Caki2 (cell line): Measurements from ENCODE around the gene DLG5. TPM values are rescaled to one million over a fixed set of nuclear protein-coding genes. Genes with fewer than 3 reads are reported as not detected.

ENCODE experiments used
- DNase-seq: peaks from one replicate; pipeline ENCODE4 v3.0.0-alpha.2; 2015; ENCODE audit warnings: low read depth
- in situ Hi-C: cut with HindIII; loops from 2 replicates; pipeline ENCODE4 v1.10.0; 2016; ENCODE audit warnings: low sequenced_read_pairs, low pct_unique_long_range_greater_than_20kb, mixed read lengths
- total RNA-seq: library from RNA; depleted of rRNA; stranded (reverse); fragments of >200 nt; shearing (Covaris generic); gene quantifications from 2 replicates; pipeline ENCODE4 v1.2.3, GENCODE V29; 2014; ENCODE audit warnings: low replicate concordance

The DLG5 gene
- total RNA-seq, 1 experiment from 2014 or later: 21.2 TPM

- no peak for DNase-seq
- in situ Hi-C loops: no loop called here
Observed at GRCh38 chr10:77904100-77904840, 22.3 kb downstream of the DLG5 start.

DNA sequence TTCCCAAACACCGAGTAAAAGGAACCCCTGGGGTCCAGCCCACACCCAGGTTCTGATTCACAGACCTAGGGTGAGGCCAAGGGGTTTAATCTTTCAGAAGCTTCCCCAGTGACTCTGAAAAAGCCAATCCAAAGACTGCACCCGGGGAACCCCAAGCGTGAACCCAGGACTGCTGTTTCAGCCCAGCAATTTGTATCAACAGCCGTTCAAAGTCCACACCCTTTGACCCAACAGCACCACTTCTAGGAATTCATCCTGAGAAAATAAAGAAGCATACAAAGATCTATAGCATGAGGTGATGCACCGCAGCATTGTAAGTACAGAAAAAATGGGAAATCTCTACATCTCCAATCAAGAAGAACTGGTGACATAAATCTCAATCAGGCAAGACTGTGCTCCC, 24.4 kb downstream of the DLG5 start:
- in situ Hi-C loops: no loop called here

DNA sequence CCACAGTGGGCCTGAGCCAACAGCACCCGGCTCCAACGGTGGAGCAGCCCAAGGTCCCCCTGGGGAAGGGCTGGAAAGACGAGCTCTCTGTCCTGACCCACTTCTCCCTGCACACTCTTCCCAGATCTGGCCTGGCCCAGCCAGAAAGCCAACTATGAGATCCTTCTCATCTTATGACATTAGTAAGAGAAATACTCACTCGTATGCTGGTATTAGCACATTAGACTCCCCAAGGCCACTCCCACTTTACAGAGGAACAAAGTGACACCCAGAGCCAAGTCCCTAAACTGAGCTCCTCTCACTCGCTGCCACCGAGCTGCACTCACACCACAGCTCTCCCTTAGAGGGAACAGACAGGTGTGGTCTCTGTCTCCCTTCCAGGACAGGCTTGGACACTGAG, 24.8 kb downstream of the DLG5 start:
- in situ Hi-C loops: no loop called here
- DNase-seq: no peak

More for the DNA sequence above, 24.4 kb downstream of the DLG5 start:
- no peak for DNase-seq

DNA sequence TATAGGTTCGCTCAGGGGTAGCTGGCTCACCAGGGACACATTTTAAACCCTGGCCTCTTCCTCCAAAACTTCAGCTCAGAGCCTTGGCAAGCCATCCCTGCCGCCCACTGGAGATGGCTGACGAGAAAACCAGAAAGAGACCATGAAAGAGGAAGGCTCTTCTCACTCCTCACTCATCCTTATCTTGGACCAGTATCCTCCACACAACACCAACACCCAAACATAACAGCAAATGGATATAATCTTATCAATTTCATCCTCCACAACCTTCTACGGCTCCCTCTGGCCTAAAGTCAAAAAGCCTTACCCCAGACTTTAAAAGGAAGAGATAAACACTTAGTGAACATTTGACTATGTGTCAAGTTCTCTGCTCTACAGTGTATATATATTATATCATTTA, 26.9 kb downstream of the DLG5 start:
- DNase-seq: no peak
- in situ Hi-C loops: no loop called here

GRCh38 chr10:77899080-77899477, 27.5 kb downstream of the DLG5 start:
- DNase-seq: peak; percentile 76
- in situ Hi-C loops: no loop called here

DNA sequence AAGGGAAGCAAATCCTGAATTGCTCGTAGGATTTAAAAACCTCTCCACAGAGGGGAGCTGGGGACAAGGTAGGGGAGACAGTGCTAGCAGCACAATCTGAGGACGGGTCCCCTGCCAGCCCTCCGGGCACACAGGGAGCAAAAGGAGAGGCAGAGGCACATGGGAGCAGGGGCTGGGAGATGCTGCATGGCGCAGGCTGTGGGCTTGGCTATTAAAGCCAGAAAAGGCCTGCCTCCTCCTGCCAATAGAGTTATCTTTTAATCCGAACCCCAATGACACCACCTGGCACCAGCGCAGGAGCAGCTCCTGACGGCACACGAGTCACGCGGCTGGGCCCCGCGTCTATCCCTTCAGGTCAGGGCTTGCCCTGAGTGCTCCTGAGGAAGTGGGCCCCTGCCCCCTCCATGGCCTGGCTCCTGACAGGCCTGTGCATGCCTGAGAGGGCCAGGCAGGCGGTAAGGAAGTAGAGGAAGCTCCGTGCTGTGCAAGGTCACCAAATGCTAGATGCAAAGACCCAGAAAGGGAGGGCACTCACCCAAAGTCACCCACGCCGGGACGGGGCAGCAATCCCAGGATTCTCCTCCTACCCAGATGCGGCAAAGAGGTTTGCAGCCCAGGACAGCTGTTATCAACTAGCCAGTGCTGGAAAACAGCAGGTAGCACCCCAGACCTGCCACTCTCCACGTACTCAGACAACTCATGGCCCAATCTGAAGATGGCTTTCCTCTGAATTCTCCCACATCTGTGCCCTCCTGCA, 28.1 kb downstream of the DLG5 start:
- in situ Hi-C loops: no loop called here
- DNase-seq: peak; percentile 83

DNA sequence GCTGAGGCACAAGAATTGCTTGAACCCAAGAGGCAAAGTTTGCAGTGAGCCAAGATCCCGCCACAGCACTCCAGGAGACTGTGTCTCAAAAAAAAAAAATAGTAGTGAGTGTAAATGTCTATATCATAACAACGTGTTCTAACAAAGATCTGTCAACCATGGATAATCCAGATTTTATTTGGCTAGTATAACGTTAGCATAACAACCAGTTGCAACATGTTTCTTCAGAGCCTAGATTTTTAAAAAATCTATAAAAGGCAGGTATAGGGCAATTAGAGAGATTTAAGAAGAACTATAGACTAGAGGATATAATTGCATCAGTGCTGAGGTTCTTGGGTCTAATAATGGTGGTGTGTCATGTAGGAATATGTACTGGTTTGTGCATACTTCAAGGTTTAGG, 30.5 kb downstream of the DLG5 start:
- DNase-seq: no peak
- in situ Hi-C loops: no loop called here

DNA sequence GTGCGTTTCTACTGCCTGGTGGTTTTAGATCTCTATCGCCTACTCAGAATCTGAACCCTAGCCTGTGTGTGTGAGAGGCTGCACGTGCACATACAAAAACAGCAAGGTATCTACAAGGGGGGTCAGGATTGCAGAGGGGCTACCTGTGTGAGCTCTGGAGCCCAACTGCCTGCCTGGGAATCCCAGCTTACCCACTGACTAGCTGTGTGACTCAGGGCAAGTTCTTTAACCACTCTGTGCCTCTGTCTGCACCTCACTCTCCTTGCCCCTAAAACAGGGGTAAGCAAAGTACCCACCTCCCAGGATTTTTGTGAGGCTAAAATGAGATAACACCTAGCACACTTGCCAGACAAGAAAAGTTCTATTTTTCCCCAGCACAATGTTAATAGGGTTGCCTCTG, 32.5 kb downstream of the DLG5 start:
- in situ Hi-C loops: no loop called here
- DNase-seq: no peak

- in situ Hi-C loops: no loop called here
Observed at GRCh38 chr10:77893386-77893785, 33.2 kb downstream of the DLG5 start.

GRCh38 chr10:77892761-77893160, 33.8 kb downstream of the DLG5 start:
- no peak for DNase-seq
- in situ Hi-C loops: no loop called here

More at GRCh38 chr10:77893386-77893785, 33.2 kb downstream of the DLG5 start:
- DNase-seq: no peak

- in situ Hi-C loops: no loop called here
- no peak for DNase-seq
Observed at GRCh38 chr10:77892021-77892739, 34.4 kb downstream of the DLG5 start.

DNA sequence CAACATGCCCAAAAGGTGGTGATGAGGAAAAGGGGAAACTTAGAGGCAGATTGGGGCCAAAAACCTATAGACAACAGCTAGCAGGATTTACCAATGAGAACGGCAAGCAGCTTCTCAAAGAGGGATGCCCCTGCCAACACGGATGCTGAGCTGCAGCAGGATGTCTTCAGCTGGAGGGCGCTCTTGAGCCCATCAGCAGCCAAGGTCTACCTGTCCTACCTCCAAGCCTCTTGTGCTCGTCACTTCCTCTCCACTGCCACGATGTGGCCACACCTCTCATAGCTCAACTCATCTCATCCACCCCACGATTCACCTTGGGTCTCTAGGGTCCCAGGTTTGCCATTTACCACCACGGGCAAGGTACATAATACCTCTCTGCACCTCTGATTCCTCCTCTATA, 36.5 kb downstream of the DLG5 start:
- in situ Hi-C loops: no loop called here
- DNase-seq: no peak

- DNase-seq: peak; percentile 81
- in situ Hi-C loops: no loop called here
Observed at GRCh38 chr10:77889277-77889903, 37.2 kb downstream of the DLG5 start.

- in situ Hi-C loops: no loop called here
- DNase-seq: no peak
Observed at GRCh38 chr10:77888356-77888703, 38.2 kb downstream of the DLG5 start.

GRCh38 chr10:77887631-77888355, 38.8 kb downstream of the DLG5 start:
- in situ Hi-C loops: no loop called here
- no peak for DNase-seq

DNA sequence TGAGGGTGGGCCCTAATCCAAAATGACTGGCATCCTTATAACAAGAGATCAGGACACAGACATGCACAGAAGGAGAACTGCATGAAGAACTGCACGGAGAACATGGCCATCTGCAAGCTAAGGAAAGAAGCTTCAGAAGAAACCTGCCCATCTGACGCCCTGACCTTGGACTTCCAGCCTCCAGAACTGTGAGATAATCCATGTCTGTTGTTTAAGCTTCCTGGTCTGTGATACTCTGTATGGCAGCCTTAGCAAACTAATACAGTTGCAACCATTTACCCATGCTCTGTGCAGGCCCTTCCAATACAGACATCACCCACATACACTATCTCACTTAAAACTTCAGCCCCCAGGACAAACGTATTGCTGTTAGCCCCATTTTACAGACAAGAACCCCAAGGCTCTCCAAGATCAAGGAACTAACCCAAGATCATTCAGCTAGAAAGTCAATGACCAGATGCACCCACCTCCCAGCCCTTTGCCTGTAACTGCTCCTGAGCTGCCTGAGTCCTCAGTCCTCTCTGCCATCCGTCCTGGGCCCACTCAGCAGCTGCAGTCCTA, 39.7 kb downstream of the DLG5 start:
- in situ Hi-C loops: no loop called here
- DNase-seq: no peak

GRCh38 chr10:77884181-77884580, 42.4 kb downstream of the DLG5 start:
- no peak for DNase-seq
- in situ Hi-C loops: no loop called here

GRCh38 chr10:77881636-77882035, 44.9 kb downstream of the DLG5 start:
- in situ Hi-C loops: no loop called here
- peak; percentile 57 for DNase-seq
